GM12874 (cell line): ENCODE measurements around the gene HSD17B2.
A peak's percentile ranks its signal among the peaks of the same experiment; 100 is the strongest.

Source experiments
- TF ChIP-seq, protein P1 (sequence below): IDR thresholded peaks from 2 replicates; pipeline ENCODE4 v1.5.1; 2011; ENCODE audit warnings: low read depth, mild to moderate bottlenecking, control low read depth, low read length, moderate library complexity; ENCODE audit not compliant: insufficient read depth

HSD17B2 gene

DNA sequence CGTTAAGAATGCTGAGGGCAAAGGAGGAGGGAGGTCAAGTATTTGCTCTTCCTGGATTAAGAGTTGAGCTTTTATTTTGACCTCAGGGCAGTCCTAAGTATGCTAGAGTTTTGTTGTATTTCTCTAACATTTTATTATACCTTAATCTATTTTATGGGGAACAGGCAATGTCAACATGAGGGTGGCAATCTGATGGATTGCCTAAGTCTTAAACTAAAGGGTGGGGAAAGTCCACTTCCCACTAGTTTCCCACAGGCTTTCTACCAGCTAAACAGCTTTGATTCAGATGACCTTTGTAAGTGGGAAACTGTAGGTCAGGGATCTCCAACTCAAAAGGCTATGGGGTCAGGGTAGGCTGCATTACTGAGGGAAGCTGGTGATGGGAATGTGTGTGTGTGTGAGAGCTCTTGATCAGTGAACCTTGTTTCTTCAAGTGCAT lies 24.9 kb downstream of the HSD17B2 start:
- TF ChIP-seq, protein P1, sequence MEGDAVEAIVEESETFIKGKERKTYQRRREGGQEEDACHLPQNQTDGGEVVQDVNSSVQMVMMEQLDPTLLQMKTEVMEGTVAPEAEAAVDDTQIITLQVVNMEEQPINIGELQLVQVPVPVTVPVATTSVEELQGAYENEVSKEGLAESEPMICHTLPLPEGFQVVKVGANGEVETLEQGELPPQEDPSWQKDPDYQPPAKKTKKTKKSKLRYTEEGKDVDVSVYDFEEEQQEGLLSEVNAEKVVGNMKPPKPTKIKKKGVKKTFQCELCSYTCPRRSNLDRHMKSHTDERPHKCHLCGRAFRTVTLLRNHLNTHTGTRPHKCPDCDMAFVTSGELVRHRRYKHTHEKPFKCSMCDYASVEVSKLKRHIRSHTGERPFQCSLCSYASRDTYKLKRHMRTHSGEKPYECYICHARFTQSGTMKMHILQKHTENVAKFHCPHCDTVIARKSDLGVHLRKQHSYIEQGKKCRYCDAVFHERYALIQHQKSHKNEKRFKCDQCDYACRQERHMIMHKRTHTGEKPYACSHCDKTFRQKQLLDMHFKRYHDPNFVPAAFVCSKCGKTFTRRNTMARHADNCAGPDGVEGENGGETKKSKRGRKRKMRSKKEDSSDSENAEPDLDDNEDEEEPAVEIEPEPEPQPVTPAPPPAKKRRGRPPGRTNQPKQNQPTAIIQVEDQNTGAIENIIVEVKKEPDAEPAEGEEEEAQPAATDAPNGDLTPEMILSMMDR = no peak

DNA sequence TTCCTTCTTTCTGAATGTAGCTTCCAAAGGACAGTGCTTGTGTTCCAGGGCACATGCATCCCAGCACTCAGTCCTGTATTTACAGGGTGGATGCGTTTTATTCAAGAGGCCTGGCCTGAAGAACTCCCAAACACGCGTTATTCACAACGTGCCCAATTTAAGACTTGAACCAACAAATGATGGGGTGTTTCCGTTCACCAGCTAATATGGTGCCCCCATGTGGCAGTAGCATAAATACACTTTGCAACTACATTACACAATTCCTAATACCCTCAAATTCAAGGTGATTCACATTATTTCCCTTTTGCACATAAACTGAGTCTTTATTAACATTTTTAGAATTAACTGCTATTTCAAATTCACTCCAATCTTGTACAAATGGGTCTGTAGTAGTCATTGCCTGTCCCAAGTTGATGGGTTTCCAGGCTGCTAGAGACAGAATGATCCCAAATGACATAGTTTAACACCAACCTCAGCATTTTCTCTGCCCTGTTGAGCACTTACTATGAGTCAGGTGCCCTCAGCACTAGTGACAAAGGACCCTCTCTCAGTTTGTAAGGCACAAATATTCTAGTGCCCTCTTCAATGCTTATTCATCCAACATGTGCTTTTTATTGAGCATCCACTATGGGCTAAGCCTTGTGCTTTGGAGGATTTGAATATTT lies 26.9 kb downstream of the HSD17B2 start:
- TF ChIP-seq, protein P1 = peak; percentile 51; the same call in 1 of the 2 replicates

DNA sequence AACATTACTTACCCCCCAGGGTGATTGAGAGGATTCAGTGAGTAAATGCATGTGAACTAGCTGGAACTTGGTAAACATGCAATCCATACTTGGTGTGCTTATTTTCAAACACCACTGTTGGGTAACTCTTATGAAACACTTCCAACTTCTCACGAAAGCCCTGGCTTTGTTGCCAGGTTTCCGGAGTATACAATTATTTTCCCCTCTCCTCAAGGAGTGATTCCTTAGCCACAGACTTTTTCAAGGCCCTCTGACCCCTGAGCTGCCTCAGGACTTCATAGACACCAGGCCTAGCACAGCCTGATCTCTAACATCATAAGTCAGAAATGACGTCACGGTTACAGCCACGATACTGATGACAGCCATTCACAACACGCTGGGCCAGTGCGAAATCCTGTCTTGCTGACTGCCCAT lies 27.6 kb downstream of the HSD17B2 start:
- TF ChIP-seq, protein P1 = no peak

DNA sequence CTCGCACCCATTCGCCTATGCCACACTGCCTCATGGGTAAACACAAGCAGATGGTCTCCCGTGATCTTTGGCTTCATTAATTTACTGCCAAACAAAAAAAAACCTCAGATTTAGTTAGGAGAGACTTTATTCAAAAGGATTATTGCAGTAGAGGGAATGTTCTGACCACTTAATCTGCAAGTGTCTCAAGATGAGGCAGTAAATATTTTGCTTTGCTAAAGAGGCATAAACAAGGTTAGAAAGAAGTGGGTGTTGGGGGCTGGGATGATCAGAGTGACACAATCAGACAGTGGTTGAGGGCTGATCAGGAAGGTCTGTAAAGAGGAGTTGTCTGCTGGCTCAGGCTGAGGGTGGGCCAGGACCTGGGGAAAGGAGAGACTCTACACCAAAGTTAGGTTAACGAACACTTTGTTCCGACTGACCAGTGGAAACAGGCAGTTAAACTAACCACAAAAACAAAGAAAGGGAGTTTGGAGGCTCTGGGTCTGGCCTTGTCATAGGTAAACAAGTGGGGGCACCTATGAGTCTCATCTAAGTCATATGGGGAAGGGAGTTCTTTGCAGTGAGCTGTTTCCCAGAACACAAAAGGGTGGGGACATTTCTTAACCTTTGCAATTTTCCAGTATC lies 28.5 kb downstream of the HSD17B2 start:
- TF ChIP-seq, protein P1 = no peak

DNA sequence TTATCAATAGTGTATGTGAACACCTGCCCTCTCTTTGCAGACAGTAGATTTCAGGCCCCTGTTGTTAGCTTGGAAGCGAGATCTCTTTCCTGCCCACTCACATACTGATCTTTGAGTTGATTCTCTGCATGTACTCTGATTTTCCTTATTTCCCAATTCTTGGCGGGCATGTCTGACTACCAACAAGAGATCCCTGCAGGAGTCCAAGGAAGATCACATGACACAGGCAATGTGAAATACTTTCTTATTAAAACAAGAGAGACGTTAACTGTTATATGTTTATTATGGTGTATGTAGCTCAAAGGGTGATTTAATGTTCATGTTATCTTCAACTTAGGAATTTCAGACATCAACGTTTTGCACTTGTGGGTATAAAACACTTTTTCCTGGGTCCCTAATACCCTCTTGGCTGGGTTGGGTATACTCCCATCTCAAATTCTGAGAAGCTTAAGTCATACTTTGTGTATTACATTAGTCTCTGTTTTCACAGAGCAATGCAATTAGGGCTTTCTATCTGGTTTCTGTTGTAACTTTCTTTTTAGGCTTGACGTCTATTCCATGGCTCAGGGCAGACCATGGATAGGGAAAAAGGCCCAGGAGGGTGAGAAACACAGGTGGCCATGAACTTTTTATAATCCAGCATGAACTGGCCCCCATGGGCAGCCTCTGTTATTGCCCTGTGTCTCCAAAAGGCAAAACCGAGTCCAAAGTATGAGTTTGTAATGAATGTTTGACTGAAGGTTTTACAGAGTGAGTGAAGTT lies 32.2 kb downstream of the HSD17B2 start:
- TF ChIP-seq, protein P1 = no peak

DNA sequence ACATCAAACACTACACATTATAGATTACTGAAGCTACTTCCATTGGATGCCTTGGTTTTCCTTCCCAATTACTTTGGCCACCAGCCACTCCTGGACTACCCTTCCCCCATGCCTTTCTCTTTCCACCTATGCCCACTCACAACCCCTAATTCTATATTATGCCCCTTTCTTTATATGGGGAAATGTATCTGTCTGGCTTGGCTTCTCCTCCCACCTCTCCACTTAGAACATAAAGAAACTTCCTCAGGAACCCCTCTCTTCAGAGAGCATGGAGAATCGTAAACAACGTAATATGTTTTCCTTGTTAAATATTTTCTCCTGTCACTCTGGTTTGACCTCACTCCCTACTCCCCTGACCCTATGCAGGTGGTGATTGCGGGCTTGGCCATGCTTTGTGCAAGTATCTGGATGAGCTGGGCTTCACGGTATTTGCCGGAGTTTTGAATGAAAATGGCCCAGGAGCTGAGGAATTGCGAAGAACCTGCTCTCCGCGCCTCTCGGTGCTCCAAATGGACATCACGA lies 32.8 kb downstream of the HSD17B2 start:
- TF ChIP-seq, protein P1 = no peak
